ENCODE results near the gene SMIM8. TPM values are rescaled to one million over a fixed set of nuclear protein-coding genes. Genes with fewer than 3 reads are reported as not detected.

SMIM8 gene
- total and polyA plus RNA-seq, 2 experiments from 2014 or later: 11.4 to 23.5 TPM

GRCh38 chr6:87330961-87331360 is 8.6 kb downstream of the SMIM8 start (continued):
- no peak for TF ChIP-seq ZNF462 (CRISPR knock-in tag; IDR thresholded peaks at IDR 0.05)
- no peak for TF ChIP-seq ZNF331 (CRISPR knock-in tag; IDR thresholded peaks at IDR 0.05; ENCODE audit: low read depth)
- no peak for TF ChIP-seq EZH2phosphoT487 (IDR thresholded peaks at IDR 0.05; ENCODE audit: unreplicated experiment)

- H3K4me3 ChIP-seq: no peak overlapping the region
- DNase-seq (ENCODE audit: low spot score) (peak; percentile 17), ATAC-seq (peak; percentile 48)
- H3K4me2 ChIP-seq: no peak overlapping the region
- no peaks in the 10 kb centered on the region for H3K36me3 ChIP-seq (ENCODE audit: insufficient read depth)
- peak overlapping the region; percentile 55 for H3K27ac Mint-ChIP-seq
- TF ChIP-seq POLR2AphosphoS5 (IDR thresholded peaks at IDR 0.05; ENCODE audit: low read depth): no peak
- TF ChIP-seq EZH2 (IDR thresholded peaks at IDR 0.05; ENCODE audit: low read depth, unreplicated experiment): no peak
- TF ChIP-seq ZNF331 (CRISPR knock-in tag; IDR thresholded peaks at IDR 0.05; ENCODE audit: low read depth): no peak
- no peak for TF ChIP-seq CREB1 (CRISPR knock-in tag; IDR thresholded peaks at IDR 0.05; ENCODE audit: low read depth)
- no peak for TF ChIP-seq ZNF114 (CRISPR knock-in tag; IDR thresholded peaks at IDR 0.05)
- no peaks in the 10 kb centered on the region for H4K20me1 ChIP-seq (replicated peaks; ENCODE audit: insufficient read depth)
- no peaks in the 10 kb centered on the region for H3F3A ChIP-seq (replicated peaks; ENCODE audit: low read depth)
- H3K9me2 ChIP-seq (ENCODE audit: insufficient read depth): no peaks in the 10 kb centered on the region
- no peak overlapping the region for H3K27ac ChIP-seq (ENCODE audit: low read depth)
- no peak overlapping the region for H2AFZ ChIP-seq
- H3K27me3 ChIP-seq (ENCODE audit: insufficient read depth): no peaks in the 10 kb centered on the region
- H3K9me3 Mint-ChIP-seq: peaks cover 8% of the 10 kb centered on the region
- peaks cover 2% of the 10 kb centered on the region for H3K27me3 Mint-ChIP-seq (ENCODE audit: insufficient read depth, low read depth, poor library complexity)
- peaks cover 32% of the 10 kb centered on the region for H3K79me2 ChIP-seq (replicated peaks; ENCODE audit: insufficient read depth)
- no peak overlapping the region; the same call in 2 of the 3 replicates for H3K4me3 Mint-ChIP-seq
- peaks cover 28% of the 10 kb centered on the region for H3K4me1 ChIP-seq (ENCODE audit: insufficient read depth)
- H3K4me1 Mint-ChIP-seq: peaks cover 35% of the 10 kb centered on the region
- peaks cover 13% of the 10 kb centered on the region; the same call in 1 of the 3 replicates for H3K36me3 Mint-ChIP-seq (ENCODE audit: low read depth)
Observed at GRCh38 chr6:87333033-87333432, 10.6 kb downstream of the SMIM8 start.

All from GM23338 (cell line).